Cardiac septum (tissue), 1 donor: Measurements from ENCODE around the gene ITPR2. TPM values are rescaled to one million over a fixed set of nuclear protein-coding genes. Genes with fewer than 3 reads are reported as not detected.
A peak's percentile ranks its signal among the peaks of the same experiment; 100 is the strongest.
"Not testable (repeated sequence)": the region's sequence is repeated elsewhere in the genome, so short reads cannot be mapped to it uniquely, and the experiment has no call there.

Experiments used
- DNase-seq: peaks from one replicate; pipeline ENCODE4 v3.0.0-alpha.2; 2020; ENCODE audit warnings: low spot score
- intact Hi-C: fragments of 100-400 bp; cut with DNase I; formaldehyde crosslinking; loops from one replicate; pipeline ENCODE4 v1.14.0; 2022
- total RNA-seq: library from RNA; stranded (reverse); fragmentation: NEBNext Ultra II Directional; extraction: Animal tissue kit (Norgen Biotek cat#: 25700); gene quantifications from one replicate; pipeline ENCODE4 v1.2.1, GENCODE V29; 2021
- donor health status: DM: no; HTN: no; CAD: no.

ITPR2 gene
- total RNA-seq, 1 donor from 2014 or later, result 20.9 TPM

- peak; percentile 84 for DNase-seq
- intact Hi-C loops, result loop anchor here (1.0 kb wide), 1 partner anchor 32 kb away; no protein-coding TSS in a partner anchor
Observed at GRCh38 chr12:26853303-26854030, 20.5 kb upstream of the ITPR2 start.

DNA sequence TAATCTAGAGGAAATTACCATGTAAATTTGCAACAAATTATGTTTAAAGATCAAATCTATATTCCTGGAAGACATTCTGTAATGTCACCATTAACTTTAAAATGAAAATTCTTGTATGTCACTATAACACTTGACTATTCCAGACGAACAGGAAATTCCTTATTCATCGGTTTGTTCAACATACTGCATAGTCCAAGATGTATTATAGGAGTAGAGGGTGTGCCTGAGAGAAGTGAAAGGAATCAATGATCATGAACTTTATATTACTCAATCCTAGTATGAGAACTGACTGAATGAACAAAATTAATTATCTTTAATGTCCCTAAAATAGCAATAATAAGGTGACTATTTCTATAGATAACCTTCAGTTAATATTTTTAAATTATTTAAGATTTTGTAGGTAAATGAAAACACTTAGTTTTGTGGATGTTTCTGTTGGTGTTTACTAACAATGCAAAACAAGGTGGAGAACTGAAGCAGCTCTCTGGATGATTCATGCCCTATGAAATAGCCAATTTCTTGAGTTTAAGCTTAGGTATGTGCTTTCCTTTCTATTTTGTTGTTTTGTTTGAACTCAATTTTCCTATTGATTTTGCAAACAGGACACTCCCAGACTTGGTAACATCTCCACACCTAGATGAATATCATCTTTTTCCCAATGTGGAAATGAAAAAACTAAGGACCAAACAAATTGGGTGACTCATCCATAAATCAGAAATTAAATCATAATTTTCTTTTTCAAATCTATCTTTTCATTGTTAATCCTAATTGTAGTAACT is 18.2 kb upstream of the ITPR2 start:
- intact Hi-C loops, result no loop called here
- DNase-seq, result no peak

DNA sequence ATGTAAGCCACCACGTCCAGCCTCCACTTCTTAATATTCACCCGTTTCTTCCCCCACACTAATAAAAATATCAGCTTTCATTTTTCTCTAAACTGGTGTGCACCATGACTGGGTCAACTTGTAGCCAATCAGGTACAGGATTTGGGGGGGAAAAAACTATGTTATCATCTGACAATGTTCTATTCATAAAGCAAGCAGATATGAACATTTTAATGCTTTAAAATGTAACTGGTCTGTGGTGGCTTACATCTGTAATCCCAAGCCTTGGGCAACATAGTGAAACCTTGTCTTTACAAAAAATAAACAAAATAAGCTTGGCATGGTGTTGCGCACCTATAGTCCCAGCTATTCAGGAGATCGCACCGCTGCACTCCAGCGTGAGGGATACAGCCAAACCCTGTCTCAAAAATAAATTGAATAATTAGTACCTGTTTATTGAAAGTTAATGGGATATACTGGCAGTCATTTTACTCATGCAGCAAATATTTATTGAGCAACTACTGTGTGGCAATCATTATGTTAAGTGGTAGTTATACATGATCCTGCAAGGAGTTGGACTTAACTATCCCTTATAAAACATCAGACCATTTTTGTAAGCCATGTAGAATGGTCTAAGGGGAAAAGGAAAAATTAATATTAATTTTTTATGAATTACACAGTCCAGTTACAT is 15.3 kb upstream of the ITPR2 start:
- no peak for DNase-seq
- intact Hi-C loops, result no loop called here

GRCh38 chr12:26847431-26847830 is 14.4 kb upstream of the ITPR2 start:
- DNase-seq, result no peak
- intact Hi-C loops, result no loop called here

DNA sequence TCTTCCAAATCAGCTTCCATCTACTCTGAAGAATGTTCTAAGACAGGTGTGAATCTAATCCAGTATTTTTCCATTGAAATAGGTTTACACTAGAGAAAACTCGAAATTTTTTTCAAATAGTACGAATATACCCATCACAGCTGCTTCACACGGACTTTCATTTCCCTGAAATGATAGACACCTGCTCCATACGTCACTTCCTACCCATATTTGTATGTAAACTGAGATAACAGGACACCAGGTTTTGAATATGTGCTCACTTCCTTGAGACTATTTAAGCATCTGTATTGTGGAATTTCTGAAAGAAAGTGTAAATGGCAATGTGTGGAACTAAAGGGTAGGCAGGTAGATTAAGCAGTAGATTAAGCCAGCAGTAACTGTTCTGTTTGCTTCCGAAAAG is 13.4 kb upstream of the ITPR2 start:
- intact Hi-C loops, result no loop called here
- no peak for DNase-seq

GRCh38 chr12:26845984-26846383 is 13.0 kb upstream of the ITPR2 start:
- DNase-seq, result no peak
- intact Hi-C loops, result no loop called here

- intact Hi-C loops, result no loop called here
Observed at GRCh38 chr12:26845057-26845666, 12.2 kb upstream of the ITPR2 start.

DNA sequence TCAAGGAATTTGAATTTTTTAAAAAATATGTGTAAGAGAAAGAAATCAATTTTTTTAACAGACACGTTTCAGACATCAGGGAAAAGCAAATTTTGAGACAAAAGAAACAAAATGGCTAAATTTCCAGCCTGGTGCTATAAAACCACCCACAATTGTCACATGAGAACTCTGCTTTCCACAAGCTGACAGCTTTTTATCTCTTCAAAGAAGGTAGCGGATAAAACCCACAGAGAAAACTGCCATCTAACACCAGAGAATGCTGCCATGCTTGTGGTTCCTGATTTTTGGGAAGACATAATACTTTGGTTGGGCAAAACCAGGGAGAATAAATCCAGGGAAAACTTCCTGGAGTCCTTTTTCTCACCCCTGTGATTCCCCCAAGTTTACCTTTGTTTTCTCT is 10.3 kb upstream of the ITPR2 start:
- intact Hi-C loops, result no loop called here
- DNase-seq, result no peak

More at GRCh38 chr12:26845057-26845666, 12.2 kb upstream of the ITPR2 start:
- peak; percentile 76 for DNase-seq

DNA sequence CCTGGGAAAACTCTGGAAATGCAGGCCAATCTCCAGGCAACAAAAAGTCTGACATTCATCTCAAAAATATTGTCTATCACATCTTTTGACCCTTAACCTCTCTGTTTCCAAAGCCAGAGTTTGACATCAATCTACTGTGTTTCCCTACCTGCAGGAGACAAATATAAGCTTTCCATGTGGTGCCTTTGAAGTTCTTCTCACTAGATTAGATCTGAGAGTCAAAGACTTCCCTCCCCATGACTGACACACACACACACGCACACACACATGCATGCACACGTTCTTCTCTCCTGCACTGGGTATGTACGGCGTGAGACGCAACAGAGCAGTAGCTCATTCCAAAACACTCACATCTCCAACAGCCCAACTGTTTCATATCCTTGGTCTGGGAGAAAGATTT is 8.1 kb upstream of the ITPR2 start:
- no peak for DNase-seq
- intact Hi-C loops, result no loop called here

DNA sequence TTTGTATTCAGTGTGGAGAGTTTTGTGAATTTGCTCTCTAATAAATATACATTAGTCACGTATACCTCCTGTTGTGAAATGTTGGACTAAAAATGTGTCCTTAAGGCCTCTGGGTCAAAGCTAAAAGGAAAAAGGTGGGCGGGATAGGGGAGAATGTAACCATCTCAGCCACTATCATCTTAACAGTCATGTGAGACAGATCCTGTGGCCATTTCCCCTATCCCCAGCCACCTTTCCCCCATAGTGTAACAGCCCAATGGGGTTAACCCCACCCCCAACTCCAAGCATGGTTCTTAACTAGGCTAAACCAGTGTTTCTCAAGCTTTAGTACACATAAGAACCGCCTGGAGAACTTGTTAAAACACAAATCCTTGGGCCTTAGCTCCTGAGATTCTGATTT is 6.5 kb upstream of the ITPR2 start:
- intact Hi-C loops, result loop anchor here (10.0 kb wide), 1 partner anchor 115 kb away; no protein-coding TSS in a partner anchor
- no peak for DNase-seq

DNA sequence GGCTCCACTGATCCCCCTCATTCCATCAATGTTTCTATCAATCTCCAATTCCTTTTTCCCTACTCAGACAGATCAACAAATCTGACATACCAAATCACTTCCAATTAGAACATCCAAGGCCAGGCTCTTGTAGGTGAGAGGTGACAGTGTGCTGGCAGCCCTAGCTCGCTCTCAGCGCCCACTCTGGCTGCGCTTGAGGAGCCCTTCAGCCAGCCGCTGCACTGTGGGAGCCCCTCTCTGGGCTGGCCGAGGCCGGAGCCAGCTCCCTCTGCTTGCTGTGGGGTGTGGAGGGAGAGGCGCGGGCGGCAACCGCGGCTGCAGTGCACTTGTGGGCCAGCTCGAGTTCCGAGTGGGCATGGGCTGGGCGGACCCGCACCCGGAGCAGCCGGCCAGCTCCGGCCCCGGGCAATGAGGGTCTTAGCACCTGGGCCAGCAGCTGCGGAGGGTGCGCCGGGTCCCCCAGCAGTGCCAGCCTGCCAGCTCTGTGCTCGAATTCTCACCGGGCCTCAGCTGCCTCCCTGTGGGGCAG is 6.0 kb upstream of the ITPR2 start:
- intact Hi-C loops, result loop anchor here (10.0 kb wide), 1 partner anchor 114 kb away; no protein-coding TSS in a partner anchor
- DNase-seq, result no peak

GRCh38 chr12:26836201-26836600 is 3.2 kb upstream of the ITPR2 start:
- no peak for DNase-seq
- intact Hi-C loops, result loop anchor here (10.0 kb wide), 1 partner anchor 111 kb away; no protein-coding TSS in a partner anchor

GRCh38 chr12:26834503-26835060 is 1.6 kb upstream of the ITPR2 start:
- intact Hi-C loops, result loop anchor here (10.0 kb wide), 1 partner anchor 110 kb away; no protein-coding TSS in a partner anchor
- not testable (repeated sequence) for DNase-seq

- no peak for DNase-seq
- intact Hi-C loops, result loop anchor here (2.0 to 10.0 kb wide), 2 partner anchors 47 to 109 kb away; no protein-coding TSS in a partner anchor
Observed at GRCh38 chr12:26833743-26834490, 923 bp upstream of the ITPR2 start.

GRCh38 chr12:26831951-26832821 is 808 bp downstream of the ITPR2 start:
- peak; percentile 87 for DNase-seq
- intact Hi-C loops, result loop anchor here (2.0 to 10.0 kb wide), 2 partner anchors 45 to 107 kb away; no protein-coding TSS in a partner anchor

- intact Hi-C loops, result loop anchor here (10.0 kb wide), 1 partner anchor 106 kb away; no protein-coding TSS in a partner anchor
- no peak for DNase-seq
Observed at GRCh38 chr12:26830783-26831551, 2.0 kb downstream of the ITPR2 start.
